Kidney (tissue), 14 donors: ENCODE measurements around the gene MAN1A2. TPM values are rescaled to one million over a fixed set of nuclear protein-coding genes. Genes with fewer than 3 reads are reported as not detected.
"Not testable (repeated sequence)": the region's sequence is repeated elsewhere in the genome, so short reads cannot be mapped to it uniquely, and the experiment has no call there.

Source experiments
- DNase-seq, 5 donors: peaks; one replicate each; pipeline ENCODE4 v3.0.0-alpha.2; 2013 to 2020
- FAIRE-seq: peaks from 2 replicates; lab custom pipeline; 2012; peaks lifted over from hg19 to GRCh38; lab: Jason Lieb, UNC
- H3K27ac ChIP-seq, 2 donors: one replicate each; pipeline ENCODE4 v1.7.0; 2013; ENCODE audit warnings: low read depth in 2 of 2, low read length in 2 of 2, inconsistent platforms in 1 of 2
- H3K27me3 ChIP-seq: one replicate; pipeline ENCODE4 v1.7.1; 2013; ENCODE audit warnings: low read length, inconsistent platforms; ENCODE audit not compliant: control insufficient read depth, insufficient read depth
- H3K36me3 ChIP-seq, 3 donors: one replicate each; pipeline versions ENCODE4 v1.7.0 to v1.7.1; 2013; ENCODE audit warnings: low read length in 3 of 3, control low read depth in 1 of 3, inconsistent platforms in 1 of 3; ENCODE audit not compliant: insufficient read depth in 3 of 3, control insufficient read depth in 2 of 3
- H3K4me1 ChIP-seq, 3 donors: one replicate each; pipeline versions ENCODE4 v1.7.0 to v1.7.1; 2013; ENCODE audit warnings: low read length in 3 of 3, inconsistent platforms in 1 of 3, low read depth in 1 of 3; ENCODE audit not compliant: control insufficient read depth in 2 of 3, insufficient read depth in 2 of 3
- H3K4me3 ChIP-seq, 3 donors: one replicate each; pipeline versions ENCODE4 v1.7.0 to v1.8.1; 2013; ENCODE audit warnings: low read length in 3 of 3, control low read depth in 1 of 3, inconsistent platforms in 1 of 3
- H3K9ac ChIP-seq, 3 donors: one replicate each; pipeline versions ENCODE4 v1.7.0 to v1.7.1; 2013; ENCODE audit warnings: low read length in 3 of 3, control low read depth in 1 of 3, inconsistent platforms in 1 of 3
- H3K9me3 ChIP-seq, 3 donors: one replicate each; pipeline versions ENCODE4 v1.7.0 to v1.7.1; 2013; ENCODE audit warnings: low read length in 3 of 3, control low read depth in 1 of 3, inconsistent platforms in 1 of 3; ENCODE audit not compliant: control insufficient read depth in 2 of 3, insufficient read depth in 1 of 3
- intact Hi-C: fragments of 100-400 bp; cut with DNase I; formaldehyde crosslinking; loops from one replicate; pipeline ENCODE4 v1.11.1; 2022
- polyA plus RNA-seq: library from polyadenylated mRNA; stranded (reverse); fragments of 350-450 nt; fragmentation: Illumina TruSeq; extraction: RNeasy Lipid Tissue Mini Kit (QIAGEN cat#74804); gene quantifications from one replicate; pipeline ENCODE4 v1.2.3, GENCODE V29; 2014; ENCODE audit warnings: low read depth, low replicate concordance; ENCODE audit not compliant: insufficient read depth
- total RNA-seq: library from RNA; stranded (reverse); fragmentation: NEBNext Ultra II Directional; extraction: Animal tissue kit (Norgen Biotek cat#: 25700); gene quantifications from one replicate; pipeline ENCODE4 v1.2.1, GENCODE V29; 2021
- TF ChIP-seq, protein P1 (sequence below): IDR thresholded peaks from 3 replicates; pipeline ENCODE4 v1.5.1; 2012; ENCODE audit warnings: mild to moderate bottlenecking, moderate library complexity, borderline replicate concordance; ENCODE audit not compliant: insufficient read depth; ENCODE audit errors: extremely low read depth
- donor health status: control.
- donor health status: control.
- donor health status: control.
- donor health status: control.
- donor health status: control.
- donor health status: DM: yes; HTN: yes; CAD: no.
- donor health status: Normal renal cell carcinoma (clear cell type).

Gene MAN1A2
- total and polyA plus RNA-seq, 2 donors from 2014 or later: 8.0 to 54.4 TPM

DNA sequence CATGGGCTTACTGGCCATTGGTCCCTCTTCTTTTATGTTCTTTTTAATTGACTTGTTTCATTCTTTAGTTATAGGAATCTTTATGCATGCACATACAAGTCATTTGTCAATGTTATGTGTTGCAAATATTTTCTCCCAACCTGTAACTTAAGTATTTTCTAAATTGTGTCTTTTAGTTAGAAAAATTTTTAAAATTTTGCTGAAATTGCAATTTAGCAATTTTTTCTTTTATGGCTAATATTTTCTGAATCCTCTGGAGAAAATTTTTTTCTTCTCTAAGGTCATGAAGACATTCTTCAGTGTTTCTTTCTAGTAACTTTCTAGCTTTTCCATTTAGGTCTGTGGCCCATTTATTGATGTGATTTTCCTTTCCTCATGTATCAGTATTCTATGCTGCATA is 189.7 kb downstream of the MAN1A2 start:
- TF ChIP-seq, protein P1, sequence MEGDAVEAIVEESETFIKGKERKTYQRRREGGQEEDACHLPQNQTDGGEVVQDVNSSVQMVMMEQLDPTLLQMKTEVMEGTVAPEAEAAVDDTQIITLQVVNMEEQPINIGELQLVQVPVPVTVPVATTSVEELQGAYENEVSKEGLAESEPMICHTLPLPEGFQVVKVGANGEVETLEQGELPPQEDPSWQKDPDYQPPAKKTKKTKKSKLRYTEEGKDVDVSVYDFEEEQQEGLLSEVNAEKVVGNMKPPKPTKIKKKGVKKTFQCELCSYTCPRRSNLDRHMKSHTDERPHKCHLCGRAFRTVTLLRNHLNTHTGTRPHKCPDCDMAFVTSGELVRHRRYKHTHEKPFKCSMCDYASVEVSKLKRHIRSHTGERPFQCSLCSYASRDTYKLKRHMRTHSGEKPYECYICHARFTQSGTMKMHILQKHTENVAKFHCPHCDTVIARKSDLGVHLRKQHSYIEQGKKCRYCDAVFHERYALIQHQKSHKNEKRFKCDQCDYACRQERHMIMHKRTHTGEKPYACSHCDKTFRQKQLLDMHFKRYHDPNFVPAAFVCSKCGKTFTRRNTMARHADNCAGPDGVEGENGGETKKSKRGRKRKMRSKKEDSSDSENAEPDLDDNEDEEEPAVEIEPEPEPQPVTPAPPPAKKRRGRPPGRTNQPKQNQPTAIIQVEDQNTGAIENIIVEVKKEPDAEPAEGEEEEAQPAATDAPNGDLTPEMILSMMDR: no peak
- no peak overlapping the region for H3K4me3 ChIP-seq
- H3K9ac ChIP-seq: no peak overlapping the region
- H3K27ac ChIP-seq: no peak overlapping the region
- FAIRE-seq (no peak), DNase-seq (no peak)
- no peaks in the 10 kb centered on the region for H3K36me3 ChIP-seq
- H3K27me3 ChIP-seq: no peaks in the 10 kb centered on the region
- H3K4me1 ChIP-seq: no peaks in the 10 kb centered on the region
- intact Hi-C loops: no loop called here
- H3K9me3 ChIP-seq: no peaks in the 10 kb centered on the region

DNA sequence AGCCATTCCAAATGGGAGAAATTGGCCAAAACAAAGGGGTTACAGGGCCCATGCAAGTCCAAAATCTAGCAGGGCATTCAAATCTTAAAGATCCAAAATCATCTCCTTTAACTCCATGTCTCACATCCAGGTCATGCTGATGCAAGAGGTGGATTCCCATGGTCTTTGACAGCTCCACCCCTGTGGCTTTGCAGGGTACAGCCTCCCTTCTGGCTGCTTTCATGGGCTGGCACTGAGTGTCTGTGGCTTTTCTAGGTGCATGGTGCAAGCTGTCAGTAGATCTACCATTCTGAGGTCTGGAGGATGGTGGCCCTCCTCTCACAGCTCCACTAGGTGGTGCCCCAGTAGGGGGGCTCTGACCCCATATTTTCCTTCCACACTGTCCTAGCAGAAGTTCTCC is 191.2 kb downstream of the MAN1A2 start:
- H3K27ac ChIP-seq, intact Hi-C loops, FAIRE-seq, H3K9ac ChIP-seq, DNase-seq, H3K4me3 ChIP-seq, H3K9me3 ChIP-seq, H3K36me3 ChIP-seq, H3K27me3 ChIP-seq, H3K4me1 ChIP-seq: not testable (repeated sequence)

DNA sequence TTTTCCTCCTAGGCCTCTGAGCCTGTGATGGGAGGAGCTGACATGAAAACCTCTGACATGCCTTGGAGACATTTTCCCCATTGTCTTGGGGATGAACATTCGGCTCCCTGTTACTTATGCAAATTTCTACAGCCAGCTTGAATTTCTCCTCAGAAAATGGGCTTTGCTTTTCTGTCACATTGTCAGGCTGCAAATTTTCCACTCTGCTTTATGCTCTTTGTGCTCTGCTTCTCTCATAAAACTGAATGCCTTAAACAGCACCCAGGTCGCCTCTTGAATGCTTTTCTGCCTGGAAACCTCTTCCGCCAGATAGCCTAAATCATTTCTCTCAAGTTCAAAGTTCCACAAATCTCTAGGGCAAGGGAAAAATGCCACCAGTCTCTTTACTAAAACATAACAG is 191.9 kb downstream of the MAN1A2 start:
- Histone ChIP-seq H3K27me3 (no peaks in the 10 kb centered on the region), H3K9me3 (no peaks in the 10 kb centered on the region), H3K36me3 (no peaks in the 10 kb centered on the region), H3K4me1 (no peaks in the 10 kb centered on the region), H3K27ac (no peak overlapping the region), H3K4me3 (no peak overlapping the region), H3K9ac (no peak overlapping the region)
- intact Hi-C loops: no loop called here
- no peak for FAIRE-seq
- no peak for DNase-seq
- TF ChIP-seq, protein P1: no peak

DNA sequence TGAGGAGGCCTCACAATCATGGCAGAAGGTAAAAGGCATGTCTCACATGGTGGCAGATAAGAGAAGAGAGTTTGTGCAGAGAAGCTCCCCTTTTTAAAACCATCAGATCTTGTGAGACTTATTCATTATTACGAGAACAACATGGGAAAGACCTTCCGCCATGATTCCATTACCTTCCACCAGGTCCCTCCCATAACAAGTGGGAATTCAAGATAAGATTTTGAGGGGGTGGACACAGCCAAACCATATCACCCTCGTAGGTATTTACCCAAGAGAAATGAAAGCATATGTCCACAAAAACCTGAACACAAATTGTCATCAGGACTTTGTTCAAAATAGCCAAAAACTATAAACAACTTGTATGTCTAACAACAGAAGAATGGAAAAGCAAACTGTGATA is 192.7 kb downstream of the MAN1A2 start:
- TF ChIP-seq, protein P1: no peak
- no peak for FAIRE-seq
- intact Hi-C loops: no loop called here

More for the DNA sequence above, 192.7 kb downstream of the MAN1A2 start:
- Histone ChIP-seq H3K9ac (no peak overlapping the region), H3K9me3 (no peaks in the 10 kb centered on the region), H3K36me3 (no peaks in the 10 kb centered on the region), H3K27me3 (no peaks in the 10 kb centered on the region), H3K27ac (no peak overlapping the region), H3K4me1 (no peaks in the 10 kb centered on the region), H3K4me3 (no peak overlapping the region)
- no peak for DNase-seq
